Suprapubic skin (tissue), 4 donors: ENCODE measurements around the gene CIRBP. TPM values are rescaled to one million over a fixed set of nuclear protein-coding genes. Genes with fewer than 3 reads are reported as not detected.

ENCODE experiments used
- DNase-seq, 2 donors: peaks; one replicate each; pipeline ENCODE4 v3.0.0-alpha.2; 2019; ENCODE audit warnings: low spot score in 2 of 2
- H3K27ac ChIP-seq: fragments of 200-600 bp; sonication (generic); one replicate; pipeline ENCODE4 v1.5.1; 2019
- H3K27me3 ChIP-seq: fragments of 200-600 bp; sonication (generic); one replicate; pipeline ENCODE4 v1.5.1; 2019
- H3K36me3 ChIP-seq: fragments of 200-600 bp; sonication (generic); one replicate; pipeline ENCODE4 v1.5.1; 2019
- H3K4me1 ChIP-seq: fragments of 200-600 bp; sonication (generic); one replicate; pipeline ENCODE4 v1.5.1; 2019
- H3K4me3 ChIP-seq: fragments of 200-600 bp; sonication (generic); one replicate; pipeline ENCODE4 v1.5.1; 2019; ENCODE audit warnings: mild to moderate bottlenecking
- H3K9me3 ChIP-seq: fragments of 200-600 bp; sonication (generic); one replicate; pipeline ENCODE4 v1.5.1; 2019
- CTCF ChIP-seq, 2 donors: fragments of 200-600 bp in 1 of 2; fragments of 450-650 bp in 1 of 2; sonication (generic) in 1 of 2; IDR thresholded peaks; one replicate each; pipeline ENCODE4 v1.5.1; 2016 to 2019; ENCODE audit warnings: antibody characterized with exemption in 2 of 2, mild to moderate bottlenecking in 1 of 2, moderate library complexity in 1 of 2
- EP300 ChIP-seq: sonication (generic); formaldehyde crosslinking; IDR thresholded peaks from one replicate; pipeline ENCODE4 v1.6.1; 2017; ENCODE audit warnings: antibody characterized with exemption
- POLR2A ChIP-seq, 2 donors: fragments of 450-650 bp; IDR thresholded peaks; one replicate each; pipeline ENCODE4 v1.6.1; 2017; ENCODE audit warnings: antibody characterized with exemption in 2 of 2, mild to moderate bottlenecking in 2 of 2, moderate library complexity in 2 of 2
- POLR2AphosphoS5 ChIP-seq, 3 donors: sonication (generic); formaldehyde crosslinking; IDR thresholded peaks; one replicate each; pipeline ENCODE4 v1.6.1; 2017; ENCODE audit warnings: antibody characterized with exemption in 3 of 3
- WGBS: methylation state at CpG from one replicate; pipeline ENCODE4 v1.1.5; 2018; 5-methylcytosine and 5-hydroxymethylcytosine counted together
- total RNA-seq, 4 donors: library from RNA; depleted of rRNA; stranded (reverse); fragments of >200 nt; gene quantifications; one replicate each; pipeline ENCODE4 v1.1.0, GENCODE V29; 2016

CIRBP gene
- total RNA-seq, 4 donors from 2014 or later: 338 to 672 (median 451) TPM

GRCh38 chr19:1222394-1222793, 46.7 kb upstream of the CIRBP start:
- peaks cover 10% of the 10 kb centered on the region for H3K4me1 ChIP-seq
- H3K4me3 ChIP-seq: no peak overlapping the region
- H3K27ac ChIP-seq: no peak overlapping the region
- no peaks in the 10 kb centered on the region for H3K9me3 ChIP-seq
- TF ChIP-seq CTCF (IDR thresholded peaks at IDR 0.05) (no peak), POLR2A (IDR thresholded peaks at IDR 0.05) (no peak), EP300 (no peak), POLR2AphosphoS5 (IDR thresholded peaks at IDR 0.05) (no peak)
- WGBS: 84% methylated on average over 4 of the region's 14 CpGs
- no peaks in the 10 kb centered on the region for H3K27me3 ChIP-seq
- H3K36me3 ChIP-seq: peaks cover 74% of the 10 kb centered on the region
- DNase-seq: no peak

- WGBS: 95% methylated on average over 11 of the region's 48 CpGs
- H3K27ac ChIP-seq: no peak overlapping the region
- no peak overlapping the region for H3K4me3 ChIP-seq
- no peaks in the 10 kb centered on the region for H3K27me3 ChIP-seq
- peaks cover 83% of the 10 kb centered on the region for H3K36me3 ChIP-seq
- DNase-seq: no peak
- H3K9me3 ChIP-seq: no peaks in the 10 kb centered on the region
- peaks cover 4% of the 10 kb centered on the region for H3K4me1 ChIP-seq
- TF ChIP-seq POLR2A (IDR thresholded peaks at IDR 0.05) (no peak), POLR2AphosphoS5 (IDR thresholded peaks at IDR 0.05) (no peak), CTCF (IDR thresholded peaks at IDR 0.05) (no peak), EP300 (no peak)
Observed at GRCh38 chr19:1223018-1223855, 45.9 kb upstream of the CIRBP start.

DNA sequence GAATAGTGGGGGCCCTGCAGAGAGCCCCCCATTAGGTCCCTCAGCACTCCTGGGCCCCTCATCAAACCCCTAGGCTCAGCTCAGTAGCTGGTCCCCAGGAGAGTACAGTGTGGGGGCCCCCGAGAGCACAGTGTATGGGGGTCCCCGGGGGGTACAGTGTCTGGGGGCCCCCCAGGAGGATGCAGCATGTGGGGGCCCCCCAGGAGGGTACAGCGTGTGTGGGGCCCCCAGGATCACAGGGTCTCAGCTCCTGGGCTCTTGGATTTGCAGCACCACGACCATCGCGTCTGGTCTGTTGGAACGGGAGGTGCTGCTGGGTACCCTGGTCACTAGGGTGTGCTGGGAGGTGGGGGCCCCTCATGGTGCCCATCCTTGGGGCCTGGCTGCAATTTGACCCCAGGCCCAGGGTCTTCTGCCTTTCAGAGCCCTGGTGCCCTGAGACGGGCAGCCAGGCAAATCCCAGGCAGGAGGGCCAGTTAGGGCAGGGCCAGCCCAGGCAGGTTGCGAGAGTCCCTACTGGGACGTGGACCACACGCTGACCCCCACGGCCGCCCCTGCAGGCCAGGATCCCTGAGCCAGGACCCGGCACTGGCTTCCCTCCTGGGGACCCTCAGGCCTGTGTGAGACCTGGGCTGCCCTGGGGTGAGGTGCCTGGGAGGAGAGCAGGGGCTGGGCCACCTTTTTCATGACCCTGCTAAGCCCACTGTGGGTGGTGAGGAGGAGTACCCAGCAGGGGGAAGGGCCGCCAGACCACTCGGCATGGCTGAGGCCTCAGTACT, 44.9 kb upstream of the CIRBP start:
- DNase-seq: no peak
- no peak overlapping the region for H3K4me3 ChIP-seq
- 100% methylated on average over 3 of the region's 16 CpGs for WGBS
- H3K27me3 ChIP-seq: no peaks in the 10 kb centered on the region
- H3K27ac ChIP-seq: no peak overlapping the region
- TF ChIP-seq POLR2A (IDR thresholded peaks at IDR 0.05) (no peak), POLR2AphosphoS5 (IDR thresholded peaks at IDR 0.05) (no peak), CTCF (IDR thresholded peaks at IDR 0.05) (no peak), EP300 (no peak)
- H3K4me1 ChIP-seq: peaks cover 4% of the 10 kb centered on the region
- H3K9me3 ChIP-seq: no peaks in the 10 kb centered on the region
- peaks cover 88% of the 10 kb centered on the region for H3K36me3 ChIP-seq

- Histone ChIP-seq H3K4me3 (no peak overlapping the region), H3K27ac (no peak overlapping the region), H3K27me3 (no peaks in the 10 kb centered on the region), H3K4me1 (peaks cover 4% of the 10 kb centered on the region), H3K9me3 (no peaks in the 10 kb centered on the region), H3K36me3 (peaks cover 88% of the 10 kb centered on the region)
- no peak for DNase-seq
- no peak for TF ChIP-seq POLR2A (IDR thresholded peaks at IDR 0.05)
- TF ChIP-seq POLR2AphosphoS5 (IDR thresholded peaks at IDR 0.05): no peak
- no peak for TF ChIP-seq EP300
- TF ChIP-seq CTCF (IDR thresholded peaks at IDR 0.05): no peak
- 96% methylated on average over 7 of the region's 16 CpGs for WGBS
Observed at GRCh38 chr19:1224847-1225246, 44.3 kb upstream of the CIRBP start.
